Hematopoietic multipotent progenitor cell (in vitro differentiated cells): Measurements from ENCODE around the gene CCNL1. TPM values are rescaled to one million over a fixed set of nuclear protein-coding genes. Genes with fewer than 3 reads are reported as not detected.
"Not testable (repeated sequence)": the region's sequence is repeated elsewhere in the genome, so short reads cannot be mapped to it uniquely, and the experiment has no call there.

Experiments
- DNase-seq, 3 donors: peaks; one replicate each; pipeline ENCODE4 v3.0.0-alpha.2; 2011 to 2015; ENCODE audit warnings: low read depth in 2 of 3, low spot score in 2 of 3
- total RNA-seq: library from RNA; depleted of rRNA; stranded (reverse); fragments of >200 nt; gene quantifications from one replicate; pipeline ENCODE4 v1.2.3, GENCODE V29; 2012

Gene CCNL1
- total RNA-seq: 833 TPM

GRCh38 chr3:157159762-157160657, at the start of gene CCNL1:
TSS of gene CCNL1 (minus strand) at chr3:157160147. CDS start at chr3:157160094, 53 bp downstream.
- DNase-seq: peak; percentile 95 to 98 (median 96)

GRCh38 chr3:157204880-157205279, 44.9 kb upstream of the CCNL1 start:
- DNase-seq: no peak

- peak in 2 of 3 donors; percentile 22 to 66 for DNase-seq
These were observed 44.5 kb upstream of the CCNL1 start for GRCh38 chr3:157204431-157204830.

- peak in 2 of 3 donors; percentile 33 to 69 for DNase-seq
These were observed 41.8 kb upstream of the CCNL1 start for GRCh38 chr3:157201648-157202278.

GRCh38 chr3:157199841-157200240, 39.9 kb upstream of the CCNL1 start:
- no peak for DNase-seq

- no peak for DNase-seq
These were observed 36.0 kb upstream of the CCNL1 start for GRCh38 chr3:157195965-157196364.

GRCh38 chr3:157191149-157191548, 31.2 kb upstream of the CCNL1 start:
- DNase-seq: not testable (repeated sequence)

GRCh38 chr3:157190380-157190872, 30.5 kb upstream of the CCNL1 start:
- peak in 1 of 3 donors; percentile 6 for DNase-seq

- no peak for DNase-seq
These were observed 28.4 kb upstream of the CCNL1 start for GRCh38 chr3:157188391-157188790.

- no peak for DNase-seq
These were observed 22.9 kb upstream of the CCNL1 start for GRCh38 chr3:157182879-157183278.

GRCh38 chr3:157180262-157180661, 20.3 kb upstream of the CCNL1 start:
- DNase-seq: no peak

GRCh38 chr3:157179365-157179803, 19.4 kb upstream of the CCNL1 start:
- no peak for DNase-seq

GRCh38 chr3:157178503-157179364, 18.8 kb upstream of the CCNL1 start:
- not testable (repeated sequence) for DNase-seq

- not testable (repeated sequence) for DNase-seq
These were observed 18.0 kb upstream of the CCNL1 start for GRCh38 chr3:157177801-157178453.

- DNase-seq: no peak
These were observed 17.0 kb upstream of the CCNL1 start for GRCh38 chr3:157176934-157177333.

GRCh38 chr3:157175691-157176507, 16.0 kb upstream of the CCNL1 start:
- DNase-seq: peak in 2 of 3 donors; percentile 22 to 28

- DNase-seq: peak; percentile 92 to 100 (median 100)
These were observed 14.9 kb upstream of the CCNL1 start for GRCh38 chr3:157174649-157175498.

GRCh38 chr3:157174290-157174648, 14.3 kb upstream of the CCNL1 start:
- peak in 2 of 3 donors; percentile 21 to 54 for DNase-seq
